Muscle of leg (tissue), 11 donors: ENCODE measurements around the gene SYT1. TPM values are rescaled to one million over a fixed set of nuclear protein-coding genes. Genes with fewer than 3 reads are reported as not detected.
"Not testable (repeated sequence)": the region's sequence is repeated elsewhere in the genome, so short reads cannot be mapped to it uniquely, and the experiment has no call there.

Source experiments
- DNase-seq: peaks from one replicate; pipeline ENCODE4 v3.0.0; 2013
- H3K27ac ChIP-seq: one replicate; pipeline ENCODE4 v1.5.1; 2013; ENCODE audit warnings: mild to moderate bottlenecking, low read length, control low read depth
- H3K27me3 ChIP-seq: one replicate; pipeline ENCODE4 v1.6.1; 2013; ENCODE audit warnings: low read length; ENCODE audit not compliant: control insufficient read depth, insufficient read depth
- H3K36me3 ChIP-seq: one replicate; pipeline ENCODE4 v1.6.1; 2013; ENCODE audit warnings: low read length; ENCODE audit not compliant: control insufficient read depth, insufficient read depth
- H3K4me1 ChIP-seq: one replicate; pipeline ENCODE4 v1.6.1; 2013; ENCODE audit warnings: low read length; ENCODE audit not compliant: control insufficient read depth, insufficient read depth
- H3K4me3 ChIP-seq: one replicate; pipeline ENCODE4 v1.5.1; 2013; ENCODE audit warnings: low read length, control low read depth
- H3K9me3 ChIP-seq: replicated peaks from 2 replicates; pipeline ENCODE4 v1.6.1; 2013; ENCODE audit warnings: low read depth, low read length; ENCODE audit not compliant: control insufficient read depth
- WGBS: methylation state at CpG from one replicate; pipeline ENCODE4 v1.1.5; 2013; ENCODE audit warnings: missing lambda C conversion rate; ENCODE audit not compliant: insufficient coverage; 5-methylcytosine and 5-hydroxymethylcytosine counted together
- polyA plus RNA-seq, 8 donors: library from polyadenylated mRNA; unstranded; fragments of 120-200 nt; gene quantifications; one replicate each; pipeline versions ENCODE4 v1.2.1 to v1.2.3, GENCODE V29; 2013; ENCODE audit warnings: inconsistent platforms in 1 of 8, low replicate concordance in 1 of 8; ENCODE audit not compliant: insufficient read length in 8 of 8, insufficient read depth in 1 of 8
- total RNA-seq: library from RNA; stranded (reverse); fragments of 120-200 nt; gene quantifications from one replicate; pipeline ENCODE4 v1.2.4, GENCODE V29; 2013

SYT1 gene
- total and polyA plus RNA-seq, 9 donors, result 1.1 to 2.5 (median 1.8) TPM

DNA sequence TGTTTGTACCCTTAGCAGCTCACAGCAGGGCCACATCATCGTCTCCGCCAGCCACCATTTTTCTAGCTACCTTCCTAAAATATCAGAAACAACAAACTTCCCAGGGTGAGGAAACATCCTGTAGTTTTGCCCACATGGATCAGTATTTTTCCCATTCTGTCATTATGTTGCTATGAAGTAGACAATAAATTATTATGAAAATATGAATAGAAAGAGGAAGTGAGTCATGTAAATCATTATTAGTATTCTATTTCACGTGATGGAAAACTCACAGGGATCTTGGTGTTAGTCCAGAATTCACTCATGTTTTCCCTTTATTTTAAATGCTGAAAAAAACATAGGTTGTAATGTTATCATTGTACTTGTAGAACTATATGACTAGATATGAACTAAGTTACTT is 319.4 kb downstream of the SYT1 start:
- H3K4me3 ChIP-seq, result no peak overlapping the region
- WGBS, result 100% methylated on average over 2 of the region's 3 CpGs

DNA sequence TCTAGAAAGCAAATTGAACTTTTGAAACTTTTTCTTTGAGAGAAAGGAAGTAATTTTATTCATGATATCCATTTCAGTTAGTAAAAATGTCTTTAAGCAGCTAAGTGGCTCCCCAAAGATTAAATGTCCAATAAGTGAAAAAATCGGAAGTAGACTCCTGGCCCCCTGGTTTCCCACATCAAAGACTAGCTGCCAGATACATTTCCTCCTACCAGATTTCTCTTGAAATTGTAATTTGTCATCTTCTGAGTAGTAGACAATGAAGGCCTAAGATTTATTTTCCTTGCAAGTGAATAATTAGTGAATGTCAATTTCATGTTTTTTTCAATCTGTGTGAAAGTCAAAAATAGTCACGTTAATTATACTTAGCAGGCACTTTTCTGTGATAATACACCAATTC is 321.9 kb downstream of the SYT1 start:
- DNase-seq, result no peak
- no CpG with 5 or more reads among the region's 2 CpGs for WGBS
- no peak overlapping the region for H3K27ac ChIP-seq

More for the DNA sequence above, 319.4 kb downstream of the SYT1 start:
- Histone ChIP-seq H3K36me3 (no peaks in the 10 kb centered on the region), H3K4me1 (peaks cover 3% of the 10 kb centered on the region), H3K27ac (peak overlapping the region; percentile 10), H3K9me3 (no peaks in the 10 kb centered on the region), H3K27me3 (no peaks in the 10 kb centered on the region)
- DNase-seq, result peak; percentile 16

DNA sequence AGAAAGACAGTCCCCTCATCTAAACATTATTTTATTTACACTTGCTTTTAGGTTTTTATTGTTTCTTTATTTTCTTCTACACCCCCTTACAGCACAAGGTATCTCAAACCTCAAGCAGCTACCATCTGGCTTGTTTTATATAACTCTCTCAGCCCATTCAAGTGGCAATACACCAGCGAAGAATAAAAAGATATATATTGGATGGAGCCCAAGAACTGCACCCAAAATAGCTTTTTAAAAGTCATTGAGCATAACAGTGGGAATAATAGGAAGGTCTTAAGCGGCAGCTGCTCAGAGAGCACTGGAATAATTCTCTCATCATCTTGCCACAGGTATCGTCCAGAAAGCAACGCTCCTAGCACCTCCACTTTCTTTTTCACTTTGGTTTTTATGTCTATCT is 322.5 kb downstream of the SYT1 start:
- WGBS, result 40% methylated on average over 2 of the region's 4 CpGs
- Histone ChIP-seq H3K27ac (no peak overlapping the region), H3K27me3 (no peaks in the 10 kb centered on the region)

More for the DNA sequence above, 321.9 kb downstream of the SYT1 start:
- H3K27me3 ChIP-seq, result no peaks in the 10 kb centered on the region
- peaks cover 3% of the 10 kb centered on the region for H3K4me1 ChIP-seq
- no peak overlapping the region for H3K4me3 ChIP-seq
- no peaks in the 10 kb centered on the region for H3K9me3 ChIP-seq
- no peaks in the 10 kb centered on the region for H3K36me3 ChIP-seq

DNA sequence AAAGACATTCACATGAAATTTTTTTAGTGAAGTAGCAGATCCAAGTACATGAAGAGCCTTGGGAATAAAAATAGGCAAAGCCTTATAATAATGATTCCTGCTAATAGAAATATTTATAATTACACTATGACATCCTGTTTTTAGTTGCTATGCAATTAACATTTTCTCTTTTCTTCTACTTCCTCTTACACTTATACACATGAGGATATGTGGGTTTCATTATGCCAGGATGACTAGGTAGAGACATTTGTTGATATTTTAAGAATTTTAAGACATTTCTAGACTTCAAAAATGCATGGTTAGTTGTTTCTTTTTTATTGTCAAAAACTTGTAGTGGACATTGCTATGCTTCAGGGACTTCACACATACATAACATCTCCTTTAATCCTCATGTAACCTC is 326.8 kb downstream of the SYT1 start:
- Histone ChIP-seq H3K27me3 (no peaks in the 10 kb centered on the region), H3K27ac (no peak overlapping the region), H3K4me1 (peaks cover 3% of the 10 kb centered on the region), H3K4me3 (no peak overlapping the region), H3K9me3 (no peaks in the 10 kb centered on the region), H3K36me3 (no peaks in the 10 kb centered on the region)
- DNase-seq, result no peak

More for the DNA sequence above, 322.5 kb downstream of the SYT1 start:
- Histone ChIP-seq H3K9me3 (no peaks in the 10 kb centered on the region), H3K36me3 (no peaks in the 10 kb centered on the region), H3K4me1 (peaks cover 3% of the 10 kb centered on the region), H3K4me3 (no peak overlapping the region)
- DNase-seq, result peak; percentile 13

DNA sequence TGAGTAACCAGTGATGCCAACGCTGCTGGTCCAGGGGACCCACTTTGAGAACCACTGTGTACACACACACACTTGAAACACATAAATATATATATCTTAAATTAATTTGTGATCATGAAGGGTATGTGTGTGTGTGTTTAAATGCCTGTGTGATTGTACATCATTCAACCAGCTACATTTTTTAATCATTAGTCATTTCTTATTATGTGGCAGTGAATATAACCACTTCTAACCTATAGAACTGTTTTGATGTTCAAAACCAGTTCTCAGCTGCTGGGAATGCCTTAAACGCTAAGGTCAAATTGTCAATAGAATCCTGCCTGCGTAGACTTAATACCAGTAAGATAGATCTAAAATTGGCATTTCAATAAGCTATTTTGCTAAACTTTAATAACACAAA is 330.0 kb downstream of the SYT1 start:
- H3K27me3 ChIP-seq, result no peaks in the 10 kb centered on the region
- WGBS, result no CpG with 5 or more reads among the region's 3 CpGs
- DNase-seq, result no peak
- H3K4me3 ChIP-seq, result no peak overlapping the region
- H3K9me3 ChIP-seq, result no peaks in the 10 kb centered on the region
- H3K4me1 ChIP-seq, result no peaks in the 10 kb centered on the region
- H3K36me3 ChIP-seq, result no peaks in the 10 kb centered on the region
- no peak overlapping the region for H3K27ac ChIP-seq

DNA sequence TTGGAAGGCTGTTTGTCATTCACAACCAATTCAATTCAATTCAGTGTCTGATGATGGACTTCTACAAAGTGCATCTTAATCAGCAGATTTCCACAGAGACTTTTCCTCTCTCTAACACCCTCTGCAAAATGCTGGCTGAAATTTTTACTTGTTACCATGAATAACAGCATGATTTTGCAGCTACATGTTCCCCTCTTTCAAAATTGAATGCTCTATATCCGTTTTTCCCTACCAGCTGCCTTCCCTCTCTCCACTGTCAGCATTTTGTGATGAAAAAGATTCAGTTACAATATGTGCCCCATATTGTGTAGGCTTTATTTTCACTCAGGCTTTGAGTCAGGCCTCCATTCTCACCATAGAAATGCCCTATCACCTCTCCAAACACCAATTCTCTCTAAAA is 334.6 kb downstream of the SYT1 start:
- no CpG with 5 or more reads among the region's 1 CpG for WGBS
- no peaks in the 10 kb centered on the region for H3K4me1 ChIP-seq
- H3K9me3 ChIP-seq, result no peaks in the 10 kb centered on the region
- no peak overlapping the region for H3K27ac ChIP-seq
- no peaks in the 10 kb centered on the region for H3K27me3 ChIP-seq
- H3K36me3 ChIP-seq, result no peaks in the 10 kb centered on the region
- H3K4me3 ChIP-seq, result no peak overlapping the region
- no peak for DNase-seq

DNA sequence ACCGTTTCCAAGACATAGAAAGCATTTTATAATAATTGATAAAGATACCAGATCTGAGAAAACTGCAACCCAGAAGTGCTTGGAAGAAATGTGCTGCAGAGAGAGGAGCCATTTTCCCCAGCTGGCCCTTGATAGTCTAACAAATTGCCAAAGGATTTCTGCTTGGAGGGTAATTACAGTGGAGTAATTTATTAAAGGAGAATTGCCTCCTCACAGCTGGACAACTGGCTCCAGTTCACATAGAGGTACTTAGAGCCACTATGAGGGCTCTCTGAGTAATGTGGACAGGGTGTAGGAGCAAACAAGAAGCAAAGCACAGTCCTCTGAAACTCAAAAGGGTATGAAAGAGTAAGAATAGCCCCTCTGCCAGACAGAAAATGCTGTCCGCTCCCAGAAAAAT is 335.6 kb downstream of the SYT1 start:
- WGBS, result no CpG with 5 or more reads among the region's 2 CpGs
- Histone ChIP-seq H3K9me3 (no peaks in the 10 kb centered on the region), H3K4me3 (no peak overlapping the region), H3K27ac (no peak overlapping the region), H3K27me3 (no peaks in the 10 kb centered on the region), H3K36me3 (no peaks in the 10 kb centered on the region), H3K4me1 (no peaks in the 10 kb centered on the region)
- no peak for DNase-seq

DNA sequence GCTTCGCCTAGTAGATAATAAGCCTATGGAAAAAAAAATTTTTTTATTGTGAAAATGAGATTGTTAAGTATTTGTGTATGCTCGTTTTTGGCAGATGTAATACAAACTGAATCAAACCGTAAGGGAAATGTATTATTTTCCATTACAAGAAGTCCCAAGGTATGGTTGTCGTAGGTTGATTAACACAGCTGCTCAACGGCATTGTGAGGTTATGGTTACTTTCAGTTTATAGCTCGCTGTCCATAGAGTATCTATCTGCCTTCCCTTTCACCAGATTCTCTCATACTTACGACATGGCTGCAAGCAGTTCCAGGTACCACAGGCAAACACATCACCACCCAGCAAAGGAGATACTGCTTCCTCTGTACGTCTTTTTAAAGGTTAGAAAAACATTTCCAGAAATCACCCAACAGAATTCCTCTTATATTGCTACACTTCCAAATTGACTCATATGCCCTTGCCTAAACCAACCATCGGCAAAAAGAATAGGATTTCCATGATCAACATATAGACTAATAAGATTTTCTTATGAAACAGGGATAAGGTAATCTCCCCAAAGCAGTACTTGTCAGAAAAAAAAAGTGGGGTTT is 338.6 kb downstream of the SYT1 start:
- DNase-seq, result peak; percentile 74
- H3K4me3 ChIP-seq, result no peak overlapping the region
- 70% methylated on average over 2 of the region's 9 CpGs for WGBS

DNA sequence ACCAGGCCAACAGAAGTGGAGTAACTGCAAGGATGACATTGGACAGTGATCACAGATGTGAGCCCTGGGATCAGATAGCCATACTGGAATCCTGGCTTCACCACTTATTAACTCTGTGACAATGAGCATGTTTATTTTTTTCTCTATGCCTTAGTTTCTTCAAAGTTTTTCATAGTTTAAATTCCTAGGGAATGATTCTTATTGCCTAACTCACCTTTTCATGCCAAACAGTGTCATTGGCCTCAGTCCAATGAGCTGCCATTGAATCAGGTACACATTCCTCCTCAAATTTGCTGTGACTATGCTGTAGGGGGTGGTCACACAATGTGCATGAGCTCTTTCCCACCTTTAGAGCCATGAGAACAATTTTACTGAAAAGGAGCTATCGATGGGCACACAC is 342.3 kb downstream of the SYT1 start:
- Histone ChIP-seq H3K9me3 (no peaks in the 10 kb centered on the region), H3K4me3 (no peak overlapping the region), H3K4me1 (no peaks in the 10 kb centered on the region), H3K36me3 (no peaks in the 10 kb centered on the region), H3K27ac (no peak overlapping the region), H3K27me3 (no peaks in the 10 kb centered on the region)
- WGBS, result no CpG with 5 or more reads among the region's 1 CpG
- no peak for DNase-seq

More for the DNA sequence above, 338.6 kb downstream of the SYT1 start:
- Histone ChIP-seq H3K27me3 (no peaks in the 10 kb centered on the region), H3K9me3 (no peaks in the 10 kb centered on the region), H3K36me3 (no peaks in the 10 kb centered on the region), H3K27ac (no peak overlapping the region), H3K4me1 (no peaks in the 10 kb centered on the region)

DNA sequence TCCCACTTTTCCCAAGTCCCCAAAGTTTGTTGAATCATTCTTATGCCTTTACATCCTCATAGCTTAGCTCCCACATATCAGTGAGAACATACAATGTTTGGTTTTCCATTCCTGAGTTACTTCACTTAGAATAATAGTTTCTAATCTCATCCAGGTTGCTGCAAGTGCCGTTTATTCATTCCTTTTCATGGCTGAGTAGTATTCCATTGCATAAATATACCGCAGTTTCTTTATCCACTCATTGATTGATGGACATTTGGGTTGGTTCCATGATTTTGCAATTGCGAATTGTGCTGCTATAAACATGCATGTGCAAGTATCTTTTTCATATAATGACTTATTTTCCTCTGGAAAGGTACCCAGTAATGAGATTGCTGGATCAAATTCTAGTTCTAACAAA is 345.8 kb downstream of the SYT1 start:
- not testable (repeated sequence) for H3K9me3 ChIP-seq, H3K4me3 ChIP-seq, H3K36me3 ChIP-seq, H3K4me1 ChIP-seq, H3K27ac ChIP-seq, DNase-seq, H3K27me3 ChIP-seq
- WGBS, result no CpG with 5 or more reads among the region's 3 CpGs

DNA sequence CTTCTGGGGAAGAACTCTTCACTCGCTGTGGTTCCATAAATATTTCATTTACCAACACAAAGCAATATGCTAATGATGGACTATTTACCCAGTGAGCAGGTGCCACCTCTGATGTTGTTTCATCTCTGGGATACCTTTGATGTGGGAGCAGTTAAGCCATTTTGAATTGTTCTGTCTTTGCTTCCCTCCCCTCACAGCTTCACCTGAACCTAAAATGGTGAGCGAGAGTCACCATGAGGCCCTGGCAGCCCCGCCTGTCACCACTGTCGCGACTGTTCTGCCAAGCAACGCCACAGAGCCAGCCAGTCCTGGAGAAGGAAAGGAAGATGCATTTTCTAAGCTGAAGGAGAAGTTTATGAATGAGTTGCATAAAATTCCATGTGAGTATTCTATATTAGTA is 352.7 kb downstream of the SYT1 start:
- Histone ChIP-seq H3K27ac (no peak overlapping the region), H3K27me3 (no peaks in the 10 kb centered on the region), H3K9me3 (peaks cover 2% of the 10 kb centered on the region), H3K4me1 (no peaks in the 10 kb centered on the region), H3K36me3 (no peaks in the 10 kb centered on the region), H3K4me3 (no peak overlapping the region)
- 72% methylated on average over 5 of the region's 6 CpGs for WGBS
- no peak for DNase-seq
